NCI-H345 treated with DMSO at 0.1 percent for 48 hours (cell line): ENCODE data around the gene DLD.
A peak's percentile ranks its signal among the peaks of the same experiment; 100 is the strongest.
"Not testable (repeated sequence)": the region's sequence is repeated elsewhere in the genome, so short reads cannot be mapped to it uniquely, and the experiment has no call there.

Source experiments
- DNase-seq: peaks from one replicate; lab custom pipeline; 2025; ENCODE audit not compliant: unreplicated experiment; lab: John Stamatoyannopoulos, UW

DLD gene

DNA sequence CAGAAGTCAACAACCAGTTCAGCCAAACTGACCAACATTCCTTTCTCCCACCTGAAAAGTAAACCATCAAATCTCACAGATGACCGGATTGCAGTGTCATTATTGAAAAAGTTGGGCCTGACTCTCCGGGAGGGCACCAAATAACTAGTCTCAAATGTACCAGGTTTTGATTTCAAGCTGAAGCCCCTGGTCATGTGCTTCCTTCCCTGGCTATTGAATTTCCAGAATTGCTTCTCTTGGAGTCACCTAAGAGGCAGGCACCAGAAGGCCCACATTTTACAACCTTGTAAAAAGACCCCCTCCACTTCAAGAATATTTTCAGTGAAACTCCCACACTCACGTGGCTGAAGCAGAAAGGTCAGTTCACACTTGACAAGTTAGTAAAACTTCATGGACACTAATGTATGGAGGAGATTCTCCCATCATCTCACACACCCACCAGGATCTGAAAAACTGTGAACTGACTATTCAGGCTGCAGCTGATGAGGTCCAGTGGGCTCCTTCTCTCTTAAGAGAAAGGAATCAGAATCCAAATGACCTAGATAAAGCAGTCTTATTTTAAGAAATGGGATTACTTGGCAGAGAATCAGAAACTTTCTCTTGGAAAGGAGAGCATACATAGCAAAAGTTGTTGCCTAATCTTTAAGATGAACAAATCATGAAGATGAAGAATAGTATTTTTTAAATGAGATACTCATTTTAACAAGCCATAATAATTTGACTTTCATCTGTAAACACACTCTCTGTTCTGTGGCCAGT is 53.6 kb downstream of the DLD start:
- DNase-seq: no peak

DNA sequence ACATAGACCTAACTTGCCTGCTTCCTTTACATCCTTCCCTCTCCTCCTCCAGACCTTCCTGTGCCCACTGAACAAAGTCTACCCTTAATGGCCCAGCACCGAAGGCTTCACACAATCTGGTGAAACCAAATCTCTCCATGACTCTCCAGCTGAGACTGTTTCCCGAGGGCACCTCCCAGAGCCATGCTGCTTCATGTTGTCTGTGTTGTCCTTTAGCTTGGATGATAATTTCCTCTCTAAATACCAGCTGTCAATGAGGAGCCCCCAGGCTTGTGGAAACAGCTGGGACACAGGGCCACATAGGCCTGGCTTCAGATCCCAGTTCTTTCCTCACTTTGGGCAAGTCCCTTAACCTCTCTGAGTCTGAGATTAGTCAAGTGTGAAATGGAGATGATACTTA is 54.3 kb downstream of the DLD start:
- no peak for DNase-seq

DNA sequence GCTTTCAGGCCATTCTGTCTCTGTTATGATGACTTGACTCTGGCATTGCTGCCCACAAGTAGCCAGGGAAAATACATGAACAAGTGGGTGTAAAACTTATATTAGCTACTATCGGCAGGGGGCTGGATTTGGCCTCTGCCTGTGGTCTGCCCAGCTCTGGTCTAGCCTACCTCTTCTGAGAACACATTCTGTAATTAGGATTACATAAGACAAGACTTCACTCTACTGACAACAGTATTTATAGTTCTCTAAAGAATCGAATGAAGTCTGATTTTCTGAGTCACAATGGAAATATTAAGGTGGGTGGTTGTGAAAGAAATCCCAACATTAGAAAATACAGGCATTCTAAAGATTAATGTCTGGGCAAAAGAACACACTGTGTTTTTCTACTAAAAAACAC is 55.5 kb downstream of the DLD start:
- DNase-seq: no peak

DNA sequence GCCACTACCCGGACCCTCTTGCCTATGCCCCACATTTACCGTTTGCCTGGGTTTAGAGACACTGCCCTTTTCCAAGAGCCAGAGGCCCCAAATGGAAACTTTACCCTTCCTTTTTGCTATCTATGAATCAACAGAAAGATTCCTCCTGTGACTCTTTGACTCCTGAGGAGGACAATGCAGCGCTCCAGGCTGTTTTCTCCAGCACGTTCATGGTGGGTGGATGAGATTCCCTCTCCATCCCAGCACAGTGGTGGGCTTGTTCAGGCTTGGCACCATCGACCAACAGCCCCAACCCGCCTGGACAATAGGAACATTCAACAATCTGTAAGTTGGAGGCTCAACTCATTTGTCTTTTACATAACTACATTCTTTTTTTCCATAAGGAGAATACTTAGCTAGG is 55.9 kb downstream of the DLD start:
- DNase-seq: no peak

DNA sequence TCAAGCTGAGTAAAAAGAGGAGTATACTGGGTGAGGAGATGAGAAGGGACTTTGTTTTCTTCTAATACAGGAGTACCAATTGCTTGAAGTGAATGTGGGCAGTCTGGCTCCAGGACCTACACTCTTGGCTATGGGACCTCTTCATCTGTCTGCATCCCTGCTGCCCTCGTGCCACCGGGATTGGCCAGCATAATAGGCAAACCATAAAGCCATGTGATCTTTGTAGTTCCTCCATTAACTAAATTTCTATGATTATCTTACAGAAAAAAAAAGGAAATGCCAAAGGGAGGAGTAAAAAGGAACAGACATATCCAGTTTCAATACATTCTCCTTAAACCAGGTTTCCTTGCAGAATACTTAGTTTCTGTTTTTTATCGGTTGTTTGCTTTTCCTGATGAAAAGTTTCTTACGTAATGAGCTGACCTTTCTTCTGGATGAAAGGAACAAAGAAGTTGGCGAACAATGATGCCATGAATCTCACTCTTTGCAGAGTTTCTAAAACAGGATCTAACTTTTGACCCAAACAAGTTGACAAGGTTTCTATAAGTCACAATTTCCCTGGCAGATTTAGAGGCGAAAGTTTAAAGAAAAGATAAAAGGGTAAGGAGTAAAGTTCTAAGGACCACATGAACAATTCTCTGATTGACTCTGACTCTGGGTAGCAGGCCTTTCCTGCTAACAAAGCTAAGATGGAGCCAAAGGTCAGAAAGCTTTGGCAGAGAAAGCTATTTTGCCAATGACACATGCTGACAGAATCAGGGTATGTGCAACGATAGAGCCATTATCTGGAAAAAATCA is 57.9 kb downstream of the DLD start:
- DNase-seq: no peak

DNA sequence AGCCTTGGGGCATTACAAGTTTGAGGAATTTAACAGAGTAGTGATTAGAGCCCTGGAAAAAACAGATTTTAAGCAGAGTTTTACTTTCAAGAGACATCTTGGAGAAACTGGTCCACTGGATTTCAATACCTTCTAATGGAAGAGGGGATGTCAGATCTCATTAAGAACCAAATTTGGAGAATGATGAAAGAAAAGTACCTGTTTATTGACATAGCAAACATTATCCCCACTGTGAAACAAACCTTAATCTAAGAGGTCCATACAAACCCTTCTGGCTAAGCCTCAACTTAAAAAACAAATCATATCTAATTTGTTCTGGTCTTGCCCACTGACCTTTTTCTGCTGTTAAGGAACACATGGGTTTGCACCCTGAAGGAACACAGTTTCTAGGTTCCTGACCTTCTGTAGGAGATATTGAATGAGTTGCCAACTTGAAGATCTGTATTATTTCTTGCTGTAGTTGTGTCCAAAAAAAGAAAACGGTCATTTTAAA is 58.5 kb downstream of the DLD start:
- DNase-seq: no peak

DNA sequence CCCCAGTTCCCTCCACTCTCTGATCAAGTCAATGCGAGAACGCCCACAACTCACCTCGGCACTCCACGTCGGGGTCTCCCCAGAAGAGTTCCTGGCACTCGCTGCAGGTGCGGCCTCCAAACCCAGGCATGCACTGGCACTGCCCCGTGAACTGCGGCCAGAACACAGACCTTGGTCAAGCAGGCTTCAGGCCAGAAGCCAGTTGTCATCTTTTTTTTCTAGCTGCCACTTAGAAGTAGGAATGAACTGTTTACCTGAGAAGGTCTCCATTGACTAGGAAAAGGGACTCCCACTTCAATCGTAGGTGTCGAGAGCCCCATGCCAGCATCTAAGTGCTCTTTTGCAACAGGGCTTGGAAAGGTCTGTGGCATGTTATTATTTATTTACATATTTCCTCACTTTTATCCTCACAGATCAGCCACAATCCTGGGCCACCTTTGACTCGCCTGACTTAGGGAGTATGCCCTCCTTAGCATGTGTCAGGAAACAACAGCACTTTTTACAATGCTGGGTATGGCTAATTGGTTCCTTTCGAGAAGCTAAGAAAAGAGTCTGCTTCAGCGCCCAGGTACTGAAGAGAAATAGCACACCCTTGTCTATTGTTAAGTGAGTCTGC is 60.3 kb downstream of the DLD start:
- no peak for DNase-seq

GRCh38 chr7:107951896-107952295 is 60.9 kb downstream of the DLD start:
- DNase-seq: no peak

GRCh38 chr7:107953265-107953923 is 62.4 kb downstream of the DLD start:
- no peak for DNase-seq

GRCh38 chr7:107953924-107954303 is 62.9 kb downstream of the DLD start:
- no peak for DNase-seq

DNA sequence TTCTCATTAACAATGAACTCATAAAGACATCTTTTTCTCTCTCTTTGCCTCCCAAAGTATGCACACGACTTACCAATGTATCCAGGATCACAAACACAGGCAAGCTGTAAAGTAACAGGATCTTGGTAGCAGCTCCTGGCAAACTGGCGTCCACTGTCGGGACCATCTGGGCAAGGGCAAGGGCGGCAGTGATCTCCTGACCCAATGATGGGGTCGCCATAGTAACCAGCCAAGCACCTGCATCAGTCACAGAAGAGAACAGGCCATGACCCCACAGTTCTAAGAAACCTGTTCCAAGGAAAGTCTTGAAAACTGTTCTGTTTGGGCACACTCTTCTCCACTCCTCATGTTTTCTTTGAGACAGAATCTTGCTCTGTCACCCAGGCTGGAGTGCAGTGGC is 64.4 kb downstream of the DLD start:
- DNase-seq: no peak

DNA sequence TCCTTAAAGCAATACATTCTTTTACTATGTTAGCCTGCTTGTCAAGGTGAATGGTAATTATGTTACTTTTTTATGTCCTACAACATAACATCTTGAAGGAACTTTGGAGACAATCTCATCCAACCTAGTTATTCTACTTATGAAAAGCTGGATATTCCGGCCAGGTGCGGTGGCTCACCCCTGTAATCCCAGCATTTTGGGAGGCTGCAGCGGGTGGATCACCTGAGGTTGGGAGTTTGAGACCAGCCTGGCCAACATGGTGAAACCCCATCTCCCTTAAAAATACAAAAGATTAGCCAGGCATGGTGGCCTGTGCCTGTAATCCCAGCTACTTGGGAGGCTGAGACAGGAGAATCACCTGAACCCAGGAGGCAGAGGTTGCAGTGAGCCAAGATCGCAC is 66.0 kb downstream of the DLD start:
- DNase-seq: not testable (repeated sequence)

GRCh38 chr7:107957436-107957835 is 66.5 kb downstream of the DLD start:
- DNase-seq: no peak

DNA sequence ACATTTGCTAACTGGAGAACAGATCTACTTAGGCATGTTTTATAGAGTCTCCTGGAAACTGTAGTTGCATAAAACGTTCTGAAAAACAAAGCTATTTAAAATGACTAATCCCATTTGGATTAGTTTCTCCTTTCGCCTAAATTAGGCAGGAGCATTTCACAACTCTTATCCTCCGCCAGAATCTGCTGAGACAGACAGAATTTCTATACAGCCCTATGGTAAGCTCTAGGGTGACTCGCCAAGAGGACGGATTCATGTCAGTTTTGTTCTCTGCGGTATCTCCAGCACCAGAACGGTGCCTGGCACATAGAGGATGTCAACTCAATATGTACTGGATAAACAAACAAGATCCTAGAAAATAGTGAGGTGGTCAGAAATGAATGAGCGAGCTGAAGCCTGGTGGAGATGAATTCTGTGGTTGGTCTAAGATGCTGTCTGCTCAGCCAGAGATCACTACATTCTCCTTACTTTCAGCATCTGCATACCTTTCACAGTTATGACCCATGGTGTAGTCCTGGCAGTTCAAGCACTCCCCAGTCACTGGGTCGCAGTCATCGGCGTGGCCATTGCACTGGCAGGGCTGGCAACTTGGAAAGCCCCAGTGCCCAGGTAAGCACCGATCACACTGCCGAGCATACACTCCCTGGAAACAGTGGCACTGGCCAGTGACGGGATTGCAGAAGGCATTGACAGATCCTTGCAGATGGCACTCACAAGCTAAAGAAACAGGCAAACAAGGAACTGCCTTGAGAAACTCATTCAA is 68.0 kb downstream of the DLD start:
- no peak for DNase-seq

DNA sequence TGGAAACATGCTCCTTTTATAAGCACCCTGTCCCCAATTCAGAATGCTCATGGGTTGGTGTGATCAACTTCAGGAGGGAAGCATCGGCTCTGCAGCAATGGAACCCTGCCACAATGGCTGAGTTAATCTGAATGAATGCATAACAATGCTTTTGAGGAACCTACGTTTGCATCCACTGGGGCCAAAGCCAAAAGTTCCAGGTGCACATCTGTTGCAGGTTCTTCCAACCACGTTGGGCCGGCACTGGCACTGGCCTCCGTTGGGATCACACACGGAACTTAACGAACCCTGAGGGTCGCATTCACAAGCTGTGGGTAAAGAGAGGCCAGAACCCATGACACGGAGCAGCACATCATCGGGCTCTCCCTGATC is 68.5 kb downstream of the DLD start:
- no peak for DNase-seq

GRCh38 chr7:107960272-107960671 is 69.3 kb downstream of the DLD start:
- no peak for DNase-seq

GRCh38 chr7:107961405-107961804 is 70.4 kb downstream of the DLD start:
- peak; percentile 53 for DNase-seq

GRCh38 chr7:107962817-107963216 is 71.8 kb downstream of the DLD start:
- DNase-seq: no peak

DNA sequence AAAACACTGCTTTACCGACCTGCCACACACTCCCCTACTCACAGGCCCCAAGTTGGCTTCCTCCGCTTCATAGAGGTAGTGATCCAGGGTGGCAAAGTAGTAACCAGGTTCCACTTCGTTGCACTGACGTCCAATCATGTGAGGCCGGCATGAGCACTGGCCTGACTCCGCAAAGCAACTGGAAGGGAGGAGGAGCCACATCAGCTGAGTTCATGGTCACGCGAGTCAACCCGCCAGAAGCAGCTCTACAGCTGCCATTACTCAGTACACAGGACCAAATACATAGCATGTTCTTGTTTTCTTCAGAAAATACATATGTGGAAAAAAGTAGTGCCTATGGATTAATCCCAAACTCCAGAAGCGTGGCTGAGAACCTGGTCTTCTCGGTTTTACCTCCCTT is 73.5 kb downstream of the DLD start:
- DNase-seq: no peak

DNA sequence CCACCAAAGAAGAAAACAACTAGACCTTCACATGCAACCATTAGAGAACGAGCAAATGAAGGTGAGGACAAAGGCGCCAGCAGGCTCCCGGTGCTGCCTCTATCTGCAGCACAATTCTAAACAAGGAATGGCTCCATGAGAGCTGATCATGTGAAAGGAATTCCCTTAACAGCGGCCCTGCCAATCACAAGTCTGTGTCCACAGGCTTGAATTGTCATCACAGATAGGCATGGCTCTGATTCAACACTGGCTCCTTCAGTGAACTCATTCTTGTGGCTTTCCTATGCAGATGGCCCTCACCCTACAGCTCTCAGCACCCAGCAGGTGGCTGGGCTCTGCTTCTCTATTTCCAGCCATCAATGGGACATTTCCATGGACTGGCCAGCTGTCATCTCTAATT is 75.7 kb downstream of the DLD start:
- peak; percentile 60 for DNase-seq

DNA sequence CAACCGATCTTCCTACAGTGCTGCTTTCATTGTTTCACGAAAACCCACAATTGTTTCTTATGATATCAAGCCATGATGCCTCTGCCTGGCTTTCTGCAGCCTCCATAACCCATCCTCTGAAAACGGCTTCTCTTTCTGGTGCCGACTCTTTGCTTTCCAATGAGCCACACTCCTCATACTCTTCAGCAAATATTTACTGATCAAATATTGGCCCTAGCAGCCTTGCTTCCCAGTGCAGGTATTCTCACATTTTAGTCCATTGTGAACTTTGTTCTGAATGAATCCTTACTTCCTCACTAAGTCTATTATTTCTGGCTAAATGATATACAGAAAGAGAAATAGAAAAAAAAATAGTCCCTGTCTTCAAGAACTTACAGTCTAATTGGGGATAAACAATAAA is 76.4 kb downstream of the DLD start:
- DNase-seq: peak; percentile 14
